ENCODE data around the gene MYBPH.

DNA sequence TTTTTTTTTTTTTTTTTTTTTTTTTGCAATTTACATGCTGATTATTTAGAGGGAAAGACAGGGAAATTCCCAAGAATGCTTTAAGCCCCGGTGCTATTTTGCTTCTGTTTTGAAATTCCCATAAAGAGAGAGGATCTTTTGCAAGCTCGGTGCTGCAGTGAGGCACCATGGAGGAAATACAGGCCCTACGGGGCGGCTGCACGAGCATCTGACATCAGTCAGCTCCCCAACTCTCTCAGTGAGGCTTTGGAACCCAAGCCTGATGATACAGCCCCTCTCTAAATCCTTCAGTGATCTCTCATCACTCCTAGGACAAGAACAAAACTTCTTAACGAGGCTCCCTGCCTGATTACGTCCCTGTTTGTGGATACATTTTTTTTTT, 11.7 kb upstream of the MYBPH start:
- TF ChIP-seq PHF21A (CRISPR knock-in tag; IDR thresholded peaks at IDR 0.05) = no peak
- TF ChIP-seq, protein P1, sequence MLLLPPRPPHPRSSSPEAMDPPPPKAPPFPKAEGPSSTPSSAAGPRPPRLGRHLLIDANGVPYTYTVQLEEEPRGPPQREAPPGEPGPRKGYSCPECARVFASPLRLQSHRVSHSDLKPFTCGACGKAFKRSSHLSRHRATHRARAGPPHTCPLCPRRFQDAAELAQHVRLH (CRISPR knock-in tag; IDR thresholded peaks at IDR 0.05; ENCODE audit: borderline replicate concordance, low read depth) = no peak
- TF ChIP-seq POLR2A (IDR thresholded peaks at IDR 0.05; ENCODE audit: insufficient read depth in 1 of 2, low read depth in 2 of 2, low read length in 2 of 2) = no peak
- TF ChIP-seq ZNF792 (CRISPR knock-in tag; IDR thresholded peaks at IDR 0.05) = no peak
- TF ChIP-seq, protein P2, sequence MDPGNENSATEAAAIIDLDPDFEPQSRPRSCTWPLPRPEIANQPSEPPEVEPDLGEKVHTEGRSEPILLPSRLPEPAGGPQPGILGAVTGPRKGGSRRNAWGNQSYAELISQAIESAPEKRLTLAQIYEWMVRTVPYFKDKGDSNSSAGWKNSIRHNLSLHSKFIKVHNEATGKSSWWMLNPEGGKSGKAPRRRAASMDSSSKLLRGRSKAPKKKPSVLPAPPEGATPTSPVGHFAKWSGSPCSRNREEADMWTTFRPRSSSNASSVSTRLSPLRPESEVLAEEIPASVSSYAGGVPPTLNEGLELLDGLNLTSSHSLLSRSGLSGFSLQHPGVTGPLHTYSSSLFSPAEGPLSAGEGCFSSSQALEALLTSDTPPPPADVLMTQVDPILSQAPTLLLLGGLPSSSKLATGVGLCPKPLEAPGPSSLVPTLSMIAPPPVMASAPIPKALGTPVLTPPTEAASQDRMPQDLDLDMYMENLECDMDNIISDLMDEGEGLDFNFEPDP (CRISPR knock-in tag; conservative IDR thresholded peaks at IDR 0.05) = no peak
- TF ChIP-seq CBX1 (IDR thresholded peaks at IDR 0.05; ENCODE audit: low read depth) = no peak
- TF ChIP-seq MTF1 (CRISPR knock-in tag; IDR thresholded peaks at IDR 0.05) = no peak
- TF ChIP-seq, protein P3, sequence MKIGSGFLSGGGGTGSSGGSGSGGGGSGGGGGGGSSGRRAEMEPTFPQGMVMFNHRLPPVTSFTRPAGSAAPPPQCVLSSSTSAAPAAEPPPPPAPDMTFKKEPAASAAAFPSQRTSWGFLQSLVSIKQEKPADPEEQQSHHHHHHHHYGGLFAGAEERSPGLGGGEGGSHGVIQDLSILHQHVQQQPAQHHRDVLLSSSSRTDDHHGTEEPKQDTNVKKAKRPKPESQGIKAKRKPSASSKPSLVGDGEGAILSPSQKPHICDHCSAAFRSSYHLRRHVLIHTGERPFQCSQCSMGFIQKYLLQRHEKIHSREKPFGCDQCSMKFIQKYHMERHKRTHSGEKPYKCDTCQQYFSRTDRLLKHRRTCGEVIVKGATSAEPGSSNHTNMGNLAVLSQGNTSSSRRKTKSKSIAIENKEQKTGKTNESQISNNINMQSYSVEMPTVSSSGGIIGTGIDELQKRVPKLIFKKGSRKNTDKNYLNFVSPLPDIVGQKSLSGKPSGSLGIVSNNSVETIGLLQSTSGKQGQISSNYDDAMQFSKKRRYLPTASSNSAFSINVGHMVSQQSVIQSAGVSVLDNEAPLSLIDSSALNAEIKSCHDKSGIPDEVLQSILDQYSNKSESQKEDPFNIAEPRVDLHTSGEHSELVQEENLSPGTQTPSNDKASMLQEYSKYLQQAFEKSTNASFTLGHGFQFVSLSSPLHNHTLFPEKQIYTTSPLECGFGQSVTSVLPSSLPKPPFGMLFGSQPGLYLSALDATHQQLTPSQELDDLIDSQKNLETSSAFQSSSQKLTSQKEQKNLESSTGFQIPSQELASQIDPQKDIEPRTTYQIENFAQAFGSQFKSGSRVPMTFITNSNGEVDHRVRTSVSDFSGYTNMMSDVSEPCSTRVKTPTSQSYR (CRISPR knock-in tag; IDR thresholded peaks at IDR 0.05; ENCODE audit: borderline replicate concordance) = no peak
- TF ChIP-seq, protein P4, sequence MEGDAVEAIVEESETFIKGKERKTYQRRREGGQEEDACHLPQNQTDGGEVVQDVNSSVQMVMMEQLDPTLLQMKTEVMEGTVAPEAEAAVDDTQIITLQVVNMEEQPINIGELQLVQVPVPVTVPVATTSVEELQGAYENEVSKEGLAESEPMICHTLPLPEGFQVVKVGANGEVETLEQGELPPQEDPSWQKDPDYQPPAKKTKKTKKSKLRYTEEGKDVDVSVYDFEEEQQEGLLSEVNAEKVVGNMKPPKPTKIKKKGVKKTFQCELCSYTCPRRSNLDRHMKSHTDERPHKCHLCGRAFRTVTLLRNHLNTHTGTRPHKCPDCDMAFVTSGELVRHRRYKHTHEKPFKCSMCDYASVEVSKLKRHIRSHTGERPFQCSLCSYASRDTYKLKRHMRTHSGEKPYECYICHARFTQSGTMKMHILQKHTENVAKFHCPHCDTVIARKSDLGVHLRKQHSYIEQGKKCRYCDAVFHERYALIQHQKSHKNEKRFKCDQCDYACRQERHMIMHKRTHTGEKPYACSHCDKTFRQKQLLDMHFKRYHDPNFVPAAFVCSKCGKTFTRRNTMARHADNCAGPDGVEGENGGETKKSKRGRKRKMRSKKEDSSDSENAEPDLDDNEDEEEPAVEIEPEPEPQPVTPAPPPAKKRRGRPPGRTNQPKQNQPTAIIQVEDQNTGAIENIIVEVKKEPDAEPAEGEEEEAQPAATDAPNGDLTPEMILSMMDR (CRISPR knock-in tag; IDR thresholded peaks at IDR 0.05) = no peak
- no peak for TF ChIP-seq KDM4B (CRISPR knock-in tag; IDR thresholded peaks at IDR 0.05)
- TF ChIP-seq SNAPC2 (CRISPR knock-in tag; IDR thresholded peaks at IDR 0.05) = no peak

All from HepG2 (cell line).